K562 (cell line): ENCODE data around the gene POLR1H. TPM values are rescaled to one million over a fixed set of nuclear protein-coding genes. Genes with fewer than 3 reads are reported as not detected.

Experiments used
- CSDE1 ChIP-seq, 2 experiments: fragments of 450-650 bp; IDR thresholded peaks; 2 replicates each; pipeline ENCODE4 v1.6.1; 2016; ENCODE audit warnings: mild to moderate bottlenecking in 1 of 2
- E2F3 ChIP-seq: fragments of 250-450 bp; sonication (Bioruptor Pico); IDR thresholded peaks from 2 replicates; pipeline ENCODE4 v1.4.0; 2020; ENCODE audit warnings: mild to moderate bottlenecking
- FOS ChIP-seq: IDR thresholded peaks from 3 replicates; pipeline ENCODE4 v1.6.1; 2011; ENCODE audit not compliant: insufficient read length; ENCODE audit errors: extremely low read depth
- HMGN3 ChIP-seq: IDR thresholded peaks from 2 replicates; pipeline ENCODE4 v1.6.1; 2011; ENCODE audit warnings: borderline replicate concordance, low read depth, mild to moderate bottlenecking, mixed read lengths, low read length; ENCODE audit not compliant: insufficient read length; ENCODE audit errors: extremely low read depth
- HNRNPH1 ChIP-seq: fragments of 200-400 bp; formaldehyde crosslinking; optimal IDR thresholded peaks from 2 replicates; pipeline ENCODE3; 2017; ENCODE audit warnings: low read depth, mild to moderate bottlenecking, low read length, moderate library complexity
- JUND ChIP-seq, 2 experiments: IDR thresholded peaks; 2 replicates in 1 of 2; 3 replicates in 1 of 2; pipeline ENCODE4 v1.6.1; 2011; ENCODE audit warnings: borderline replicate concordance in 2 of 2, low read depth in 2 of 2, low read length in 2 of 2, improper control_type of control experiment in 1 of 2, missing biosample characterization in 1 of 2, missing genetic modification characterization in 1 of 2, missing genetic modification reagents in 1 of 2
- KLF6 ChIP-seq: fragments of 250-450 bp; sonication (Bioruptor Pico); IDR thresholded peaks from 2 replicates; pipeline ENCODE4 v1.4.0; 2020; ENCODE audit warnings: mild to moderate bottlenecking, moderate library complexity, borderline replicate concordance
- MXI1 ChIP-seq: IDR thresholded peaks from 2 replicates; pipeline ENCODE4 v1.6.1; 2011; ENCODE audit warnings: low read depth, mild to moderate bottlenecking, improper control_type of control experiment, low read length
- PCBP2 ChIP-seq: fragments of 200-400 bp; formaldehyde crosslinking; IDR thresholded peaks from 2 replicates; pipeline ENCODE4 v1.6.1; 2018; ENCODE audit warnings: low read length, low read depth, mild to moderate bottlenecking, moderate library complexity; ENCODE audit not compliant: poor library complexity, severe bottlenecking
- PHF8 ChIP-seq: fragments of 200-600 bp; sonication (generic); IDR thresholded peaks from 2 replicates; pipeline ENCODE4 v1.6.1; 2012; ENCODE audit warnings: mixed run types, mild to moderate bottlenecking, inconsistent platforms, low read length, moderate library complexity, borderline replicate concordance
- POLR2A ChIP-seq: fragments of 450-650 bp; conservative IDR thresholded peaks from 2 replicates; pipeline ENCODE4 v1.6.1; 2016
- RAD21 ChIP-seq, 2 experiments: fragments of 250-450 bp in 1 of 2; fragments of 450-650 bp in 1 of 2; sonication (Bioruptor Pico) in 1 of 2; formaldehyde crosslinking in 1 of 2; IDR thresholded peaks in 1 of 2; conservative IDR thresholded peaks in 1 of 2; 2 replicates each; pipeline versions ENCODE4 v1.4.0 to v1.8.0; 2020 to 2022; ENCODE audit warnings: mild to moderate bottlenecking in 2 of 2, moderate library complexity in 1 of 2
- TAF1 ChIP-seq: IDR thresholded peaks from 2 replicates; pipeline ENCODE4 v1.6.1; 2011; ENCODE audit warnings: mild to moderate bottlenecking, low read length, moderate library complexity; ENCODE audit not compliant: insufficient read depth, control insufficient read depth, severe bottlenecking; ENCODE audit errors: extremely low read depth
- ZFX ChIP-seq: sonication (generic); formaldehyde crosslinking; IDR thresholded peaks from 2 replicates; pipeline ENCODE4 v1.8.0; 2022; ENCODE audit warnings: mild to moderate bottlenecking, missing genetic modification reagents, moderate library complexity
- ZNF311 ChIP-seq: fragments of 250-450 bp; sonication (Bioruptor Pico); IDR thresholded peaks from 2 replicates; pipeline ENCODE4 v1.4.0; 2020; ENCODE audit warnings: mild to moderate bottlenecking, moderate library complexity
- ZNF764 ChIP-seq: fragments of 250-450 bp; sonication (Bioruptor Pico); IDR thresholded peaks from 2 replicates; pipeline ENCODE4 v1.4.0; 2020; ENCODE audit warnings: low read depth, mild to moderate bottlenecking, moderate library complexity
- ZZZ3 ChIP-seq: fragments of 450-650 bp; IDR thresholded peaks from 2 replicates; pipeline ENCODE4 v1.6.1; 2016; ENCODE audit warnings: antibody characterized with exemption, mild to moderate bottlenecking, moderate library complexity
- polyA plus RNA-seq, 8 experiments: library from polyadenylated mRNA; depleted of rRNA in 4 of 8; stranded (reverse) in 5 of 8; unstranded in 3 of 8; fragments of >200 nt; fragmentation: Nextera tagmentation in 2 of 8; fragmentation: Illumina TruSeq in 1 of 8; extraction: Ambion mirVana in 2 of 8; extraction: Trizol in 1 of 8; gene quantifications; 2 replicates each; pipeline versions ENCODE4 v1.2.1 to v1.2.3, GENCODE V29; 2011 to 2014; ENCODE audit warnings: inconsistent platforms in 1 of 8, missing spikeins in 1 of 8
- total RNA-seq, 7 experiments: library from RNA; depleted of rRNA in 6 of 7; stranded (reverse); fragments of >200 nt in 6 of 7; fragmentation: Illumina TruSeq in 2 of 7; extraction: Trizol in 2 of 7; gene quantifications; 2 replicates each; pipeline versions ENCODE4 v1.2.1 to v1.2.3, GENCODE V29; 2011 to 2021; ENCODE audit warnings: low replicate concordance in 1 of 7
- TF ChIP-seq, protein P1 (sequence below): fragments of 450-650 bp; IDR thresholded peaks from one replicate; pipeline ENCODE4 v1.6.1; 2018; ENCODE audit warnings: mild to moderate bottlenecking, moderate library complexity; ENCODE audit not compliant: partially characterized antibody
- TF ChIP-seq, protein P2 (sequence below): sonication (generic); formaldehyde crosslinking; IDR thresholded peaks from 2 replicates; pipeline ENCODE4 v1.8.0; 2022; ENCODE audit warnings: mild to moderate bottlenecking, missing genetic modification reagents
- TF ChIP-seq, protein P3 (sequence below): fragments of 250-450 bp; sonication (Bioruptor Pico); IDR thresholded peaks from 2 replicates; pipeline ENCODE4 v1.5.0; 2022; ENCODE audit warnings: mild to moderate bottlenecking
- TF ChIP-seq, protein P4 (sequence below): sonication (generic); formaldehyde crosslinking; IDR thresholded peaks from 2 replicates; pipeline ENCODE4 v1.8.0; 2022; ENCODE audit warnings: missing genetic modification reagents, mild to moderate bottlenecking, moderate library complexity, borderline replicate concordance

Gene POLR1H
- total and polyA plus RNA-seq, 9 of the 15 experiments (the other 6 are each of a cell fraction or from before 2014, with no cell fraction given) = 92.2 to 333 (median 143) TPM

DNA sequence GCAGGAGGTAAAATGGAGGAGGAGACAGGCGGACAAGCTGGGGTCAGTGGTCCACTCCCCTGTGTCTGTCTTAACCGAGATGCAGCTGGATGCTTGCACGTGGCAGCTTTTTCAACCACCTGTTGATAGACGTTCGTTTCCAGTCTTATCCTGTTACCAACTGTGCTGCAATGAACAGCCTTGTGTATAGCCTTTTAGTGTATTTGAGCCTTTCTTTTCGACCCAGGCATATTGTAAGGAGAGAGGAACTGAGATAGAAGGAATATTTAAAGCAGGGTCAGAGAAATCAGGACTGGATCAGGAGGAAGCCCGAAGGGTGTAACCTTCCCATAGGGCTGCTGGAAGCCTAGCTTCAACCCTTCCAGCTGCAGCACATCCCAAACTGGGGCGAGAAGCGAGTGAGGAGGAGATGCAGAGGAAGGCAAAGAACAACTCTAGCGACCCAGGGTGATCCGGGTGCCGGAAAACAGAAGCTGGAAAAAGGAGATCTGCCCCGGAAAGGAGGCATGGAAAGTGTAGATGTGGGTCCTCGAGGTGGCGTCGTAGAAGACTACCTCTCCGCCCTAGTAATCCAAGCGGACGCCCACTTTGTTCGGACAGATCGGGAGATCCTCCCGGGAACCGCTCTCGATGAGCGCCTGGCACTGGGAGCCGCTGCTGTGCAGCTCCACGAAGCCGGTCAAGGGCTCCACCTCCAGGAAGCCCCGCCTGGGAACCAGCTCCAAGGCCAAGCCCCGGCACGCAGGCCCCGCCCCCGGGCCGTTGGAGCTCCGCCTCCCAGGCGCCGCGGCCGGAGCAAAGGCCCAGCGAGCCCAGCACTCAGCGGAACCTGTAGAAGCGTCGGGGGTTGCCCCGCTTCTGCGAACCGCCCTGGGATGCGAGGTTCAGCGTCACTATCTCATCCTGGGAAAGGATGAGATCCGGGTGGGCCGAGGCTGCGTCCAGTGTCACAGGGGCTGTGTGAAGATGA lies 40.7 kb downstream of the POLR1H start (continued):
- TF ChIP-seq RAD21 (CRISPR knock-in tag; conservative IDR thresholded peaks at IDR 0.05 in 1 of 2, IDR thresholded peaks at IDR 0.05 in 1 of 2) (peak in 1 of 2 experiments; percentile 47; a peak in 2 of 4 replicates), CSDE1 (IDR thresholded peaks at IDR 0.05) (no peak), HNRNPH1 (no peak), ZNF764 (CRISPR knock-in tag) (no peak), ZFX (CRISPR knock-in tag) (peak; percentile 78), TAF1 (no peak), POLR2A (peak; percentile 51; the same call in 1 of the 2 replicates), E2F3 (CRISPR knock-in tag) (no peak), ZZZ3 (no peak), MXI1 (no peak), PCBP2 (no peak), ZNF311 (CRISPR knock-in tag) (no peak), KLF6 (CRISPR knock-in tag) (no peak), FOS (no peak), HMGN3 (peak; percentile 65), JUND (IDR thresholded peaks at IDR 0.05; ENCODE audit: borderline replicate concordance, low read depth, low read length) (0 out of 2 replicates have a peak, but pooled peaks have one; percentile 23), JUND (tag; IDR thresholded peaks at IDR 0.05; ENCODE audit: borderline replicate concordance, low read depth, low read length) (no peak), PHF8 (peak; percentile 47; the same call in 1 of the 2 replicates)
- TF ChIP-seq, protein P1, sequence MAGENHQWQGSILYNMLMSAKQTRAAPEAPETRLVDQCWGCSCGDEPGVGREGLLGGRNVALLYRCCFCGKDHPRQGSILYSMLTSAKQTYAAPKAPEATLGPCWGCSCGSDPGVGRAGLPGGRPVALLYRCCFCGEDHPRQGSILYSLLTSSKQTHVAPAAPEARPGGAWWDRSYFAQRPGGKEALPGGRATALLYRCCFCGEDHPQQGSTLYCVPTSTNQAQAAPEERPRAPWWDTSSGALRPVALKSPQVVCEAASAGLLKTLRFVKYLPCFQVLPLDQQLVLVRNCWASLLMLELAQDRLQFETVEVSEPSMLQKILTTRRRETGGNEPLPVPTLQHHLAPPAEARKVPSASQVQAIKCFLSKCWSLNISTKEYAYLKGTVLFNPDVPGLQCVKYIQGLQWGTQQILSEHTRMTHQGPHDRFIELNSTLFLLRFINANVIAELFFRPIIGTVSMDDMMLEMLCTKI = no peak
- TF ChIP-seq, protein P2, sequence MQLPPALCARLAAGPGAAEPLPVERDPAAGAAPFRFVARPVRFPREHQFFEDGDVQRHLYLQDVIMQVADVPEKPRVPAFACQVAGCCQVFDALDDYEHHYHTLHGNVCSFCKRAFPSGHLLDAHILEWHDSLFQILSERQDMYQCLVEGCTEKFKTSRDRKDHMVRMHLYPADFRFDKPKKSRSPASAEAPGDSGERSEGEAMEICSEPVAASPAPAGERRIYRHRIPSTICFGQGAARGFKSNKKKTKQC (CRISPR knock-in tag) = peak; percentile 67; the same call in 1 of the 2 replicates
- TF ChIP-seq, protein P3, sequence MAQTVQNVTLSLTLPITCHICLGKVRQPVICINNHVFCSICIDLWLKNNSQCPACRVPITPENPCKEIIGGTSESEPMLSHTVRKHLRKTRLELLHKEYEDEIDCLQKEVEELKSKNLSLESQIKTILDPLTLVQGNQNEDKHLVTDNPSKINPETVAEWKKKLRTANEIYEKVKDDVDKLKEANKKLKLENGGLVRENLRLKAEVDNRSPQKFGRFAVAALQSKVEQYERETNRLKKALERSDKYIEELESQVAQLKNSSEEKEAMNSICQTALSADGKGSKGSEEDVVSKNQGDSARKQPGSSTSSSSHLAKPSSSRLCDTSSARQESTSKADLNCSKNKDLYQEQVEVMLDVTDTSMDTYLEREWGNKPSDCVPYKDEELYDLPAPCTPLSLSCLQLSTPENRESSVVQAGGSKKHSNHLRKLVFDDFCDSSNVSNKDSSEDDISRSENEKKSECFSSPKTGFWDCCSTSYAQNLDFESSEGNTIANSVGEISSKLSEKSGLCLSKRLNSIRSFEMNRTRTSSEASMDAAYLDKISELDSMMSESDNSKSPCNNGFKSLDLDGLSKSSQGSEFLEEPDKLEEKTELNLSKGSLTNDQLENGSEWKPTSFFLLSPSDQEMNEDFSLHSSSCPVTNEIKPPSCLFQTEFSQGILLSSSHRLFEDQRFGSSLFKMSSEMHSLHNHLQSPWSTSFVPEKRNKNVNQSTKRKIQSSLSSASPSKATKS (CRISPR knock-in tag) = no peak
- TF ChIP-seq, protein P4, sequence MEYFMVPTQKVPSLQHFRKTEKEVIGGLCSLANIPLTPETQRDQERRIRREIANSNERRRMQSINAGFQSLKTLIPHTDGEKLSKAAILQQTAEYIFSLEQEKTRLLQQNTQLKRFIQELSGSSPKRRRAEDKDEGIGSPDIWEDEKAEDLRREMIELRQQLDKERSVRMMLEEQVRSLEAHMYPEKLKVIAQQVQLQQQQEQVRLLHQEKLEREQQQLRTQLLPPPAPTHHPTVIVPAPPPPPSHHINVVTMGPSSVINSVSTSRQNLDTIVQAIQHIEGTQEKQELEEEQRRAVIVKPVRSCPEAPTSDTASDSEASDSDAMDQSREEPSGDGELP = peak; percentile 62; the same call in 1 of the 2 replicates
